GM12878 (cell line): Measurements from ENCODE around the gene NAP1L1. TPM values are rescaled to one million over a fixed set of nuclear protein-coding genes. Genes with fewer than 3 reads are reported as not detected.

Experiments used
- ATAC-seq: fragments of 200-7000 bp; cut with Tn5 transposase; 3 replicates; pipeline ENCODE4 v1.9.1; 2020; ENCODE audit warnings: mild to moderate bottlenecking, moderate library complexity
- BruUV-seq: library from RNA; stranded (reverse); fragments of 400-500 nt; replicated peaks from 2 replicates; lab custom pipeline; 2021; lab: Mats Ljungman, UMichigan
- CTCF ChIA-PET: fragments of 300-600 bp; sonication (Branson Sonifier 250); formaldehyde crosslinking; extraction: SDS; loops from one replicate; lab custom pipeline; 2021; ENCODE audit warnings: inconsistent platforms; lab: Yijun Ruan, JAX
- POLR2A ChIA-PET: fragments of 350-600 bp; formaldehyde crosslinking; extraction: SDS; loops from one replicate; lab custom pipeline; 2021; ENCODE audit warnings: inconsistent platforms; lab: Charles Lee
- RAD21 ChIA-PET: fragments of 300-600 bp; sonication (Branson Sonifier 250); formaldehyde crosslinking; loops from one replicate; lab custom pipeline; 2023; ENCODE audit warnings: antibody characterized with exemption; ENCODE audit not compliant: unreplicated experiment; lab: Charles Lee
- SMC1A ChIA-PET: fragments of 300-600 bp; sonication (Branson Sonifier 250); formaldehyde crosslinking; loops from one replicate; lab custom pipeline; 2023; ENCODE audit not compliant: unreplicated experiment, uncharacterized antibody; lab: Charles Lee
- DNase-seq: peaks from one replicate; pipeline ENCODE4 v3.0.0-alpha.2; 2011; ENCODE audit warnings: low read depth, low spot score
- FAIRE-seq: peaks from 3 replicates; lab custom pipeline; 2011; peaks lifted over from hg19 to GRCh38; lab: Jason Lieb, UNC
- H2AFZ ChIP-seq: 2 replicates; pipeline ENCODE4 v1.6.0; 2011; ENCODE audit warnings: low read depth, low read length, control low read depth; ENCODE audit not compliant: control insufficient read depth
- H3K27ac ChIP-seq: 2 replicates; pipeline ENCODE4 v1.5.1; 2011; ENCODE audit warnings: control low read depth; ENCODE audit not compliant: control insufficient read depth, insufficient read depth
- H3K27me3 ChIP-seq, 2 experiments: replicated peaks in 1 of 2; 2 replicates each; pipeline versions ENCODE4 v1.6.0 to v1.6.1; 2011; ENCODE audit warnings: low read length in 1 of 2; ENCODE audit not compliant: control insufficient read depth in 2 of 2, insufficient read depth in 2 of 2
- H3K36me3 ChIP-seq, 2 experiments: 2 replicates each; pipeline ENCODE4 v1.5.1; 2011; ENCODE audit warnings: low read length in 1 of 2; ENCODE audit not compliant: control insufficient read depth in 2 of 2, insufficient read depth in 2 of 2
- H3K4me1 ChIP-seq: 2 replicates; pipeline ENCODE4 v1.6.1; 2011; ENCODE audit warnings: mild to moderate bottlenecking, low read length, moderate library complexity, mixed read lengths; ENCODE audit not compliant: control insufficient read depth, insufficient read depth
- H3K4me2 ChIP-seq: 2 replicates; pipeline ENCODE4 v1.6.0; 2011; ENCODE audit warnings: control low read depth; ENCODE audit not compliant: control insufficient read depth, insufficient read depth
- H3K4me3 ChIP-seq: fragments of 200-600 bp; sonication (generic); 2 replicates; pipeline ENCODE4 v1.5.1; 2016
- H3K79me2 ChIP-seq: 2 replicates; pipeline ENCODE4 v1.6.0; 2011; ENCODE audit warnings: low read length; ENCODE audit not compliant: control insufficient read depth, insufficient read depth
- H3K9ac ChIP-seq: 2 replicates; pipeline ENCODE4 v1.8.0; 2011; ENCODE audit warnings: low read length, control low read depth, mixed read lengths; ENCODE audit not compliant: control insufficient read depth, insufficient read depth
- H3K9me3 ChIP-seq: replicated peaks from 3 replicates; pipeline ENCODE4 v1.5.1; 2011; ENCODE audit warnings: mild to moderate bottlenecking, low read length; ENCODE audit not compliant: control insufficient read depth, insufficient read depth
- H4K20me1 ChIP-seq: 2 replicates; pipeline ENCODE4 v1.6.0; 2011; ENCODE audit not compliant: control insufficient read depth, insufficient read depth
- DPF2 ChIP-seq: fragments of 450-650 bp; IDR thresholded peaks from 2 replicates; pipeline ENCODE4 v1.6.1; 2017; ENCODE audit warnings: mild to moderate bottlenecking
- LARP7 ChIP-seq: fragments of 450-650 bp; IDR thresholded peaks from 2 replicates; pipeline ENCODE4 v1.6.1; 2017; ENCODE audit warnings: mild to moderate bottlenecking
- RFX5 ChIP-seq: IDR thresholded peaks from 2 replicates; pipeline ENCODE4 v1.6.1; 2011; ENCODE audit warnings: low read depth, low read length, improper control_type of control experiment
- WGBS: methylation state at CpG from one replicate; pipeline ENCODE4 v1.1.6; 2016; ENCODE audit warnings: low lambda C conversion rate; ENCODE audit not compliant: insufficient replicate concordance, insufficient coverage; ENCODE audit errors: missing lambda C conversion rate; 5-methylcytosine and 5-hydroxymethylcytosine counted together
- in situ Hi-C: fragments of 300-500 bp; cut with MboI; formaldehyde crosslinking; loops from 9 replicates; pipeline ENCODE4 v1.14.3; 2018; ENCODE audit warnings: mixed read lengths
- intact Hi-C: fragments of 100-400 bp; cut with micrococcal nuclease; formaldehyde crosslinking; loops from one replicate; pipeline ENCODE4 v1.14.2; 2022; ENCODE audit not compliant: unreplicated experiment
- polyA plus RNA-seq, 11 experiments: library from polyadenylated mRNA; depleted of rRNA in 4 of 11; unstranded in 6 of 11; stranded (reverse) in 5 of 11; fragments of >200 nt; fragmentation: Nextera tagmentation in 4 of 11; fragmentation: Illumina TruSeq in 1 of 11; extraction: Ambion mirVana in 4 of 11; extraction: Trizol in 1 of 11; gene quantifications; 1 replicate in 1 of 11; 2 replicates in 10 of 11; pipeline versions ENCODE4 v1.2.1 to v1.2.3, GENCODE V29; 2011 to 2016; ENCODE audit warnings: inconsistent platforms in 2 of 11, missing spikeins in 2 of 11, low read depth in 1 of 11
- total RNA-seq, 4 experiments: library from RNA; depleted of rRNA in 3 of 4; stranded (reverse); fragments of >200 nt in 3 of 4; fragmentation: Illumina TruSeq in 1 of 4; extraction: Trizol in 1 of 4; gene quantifications; 2 replicates each; pipeline versions ENCODE4 v1.2.1 to v1.2.3, GENCODE V29; 2013 to 2021
- TF ChIP-seq, protein P1 (sequence below): fragments of 450-650 bp; conservative IDR thresholded peaks from 2 replicates; pipeline ENCODE4 v1.6.1; 2017; ENCODE audit warnings: mild to moderate bottlenecking, moderate library complexity

NAP1L1 gene
- total and polyA plus RNA-seq, 10 of the 15 experiments (the other 5 are each of a cell fraction or from before 2014, with no cell fraction given): 256 to 1,036 (median 536) TPM

DNA sequence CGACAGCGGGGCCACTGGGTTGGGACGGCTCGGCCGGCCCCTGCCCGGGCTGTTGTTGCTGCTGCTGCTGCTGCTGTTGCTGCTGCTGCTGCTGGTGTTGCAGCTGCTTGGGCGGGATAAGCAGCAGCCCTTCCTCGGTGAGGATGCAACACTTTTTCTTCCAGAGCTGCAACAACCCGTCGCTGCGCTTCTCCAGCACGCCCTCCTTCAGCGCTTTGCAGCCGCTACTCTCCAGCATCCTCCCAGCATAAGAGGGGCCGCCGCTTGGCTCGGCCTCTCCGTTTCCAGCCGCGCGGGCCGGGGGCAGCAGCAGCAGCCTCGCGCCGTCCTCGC is 53.4 kb downstream of the NAP1L1 start:
- no peak for ATAC-seq
- in situ Hi-C loops: no loop called here
- H3K27me3 ChIP-seq: no peaks in the 10 kb centered on the region; a peak in 1 of 4 replicates
- intact Hi-C loops: loop anchor here (1.0 to 5.0 kb wide), 11 partner anchors 49 to 519 kb away; partner anchors contain the start of genes BBS10 and KRR1
- H3K9me3 ChIP-seq: no peaks in the 10 kb centered on the region
- TF ChIP-seq DPF2: peak; percentile 4; the same call in 1 of the 2 replicates
- no peak for TF ChIP-seq RFX5
- TF ChIP-seq, protein P1, sequence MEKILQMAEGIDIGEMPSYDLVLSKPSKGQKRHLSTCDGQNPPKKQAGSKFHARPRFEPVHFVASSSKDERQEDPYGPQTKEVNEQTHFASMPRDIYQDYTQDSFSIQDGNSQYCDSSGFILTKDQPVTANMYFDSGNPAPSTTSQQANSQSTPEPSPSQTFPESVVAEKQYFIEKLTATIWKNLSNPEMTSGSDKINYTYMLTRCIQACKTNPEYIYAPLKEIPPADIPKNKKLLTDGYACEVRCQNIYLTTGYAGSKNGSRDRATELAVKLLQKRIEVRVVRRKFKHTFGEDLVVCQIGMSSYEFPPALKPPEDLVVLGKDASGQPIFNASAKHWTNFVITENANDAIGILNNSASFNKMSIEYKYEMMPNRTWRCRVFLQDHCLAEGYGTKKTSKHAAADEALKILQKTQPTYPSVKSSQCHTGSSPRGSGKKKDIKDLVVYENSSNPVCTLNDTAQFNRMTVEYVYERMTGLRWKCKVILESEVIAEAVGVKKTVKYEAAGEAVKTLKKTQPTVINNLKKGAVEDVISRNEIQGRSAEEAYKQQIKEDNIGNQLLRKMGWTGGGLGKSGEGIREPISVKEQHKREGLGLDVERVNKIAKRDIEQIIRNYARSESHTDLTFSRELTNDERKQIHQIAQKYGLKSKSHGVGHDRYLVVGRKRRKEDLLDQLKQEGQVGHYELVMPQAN: 0 out of 2 replicates have a peak, but pooled peaks have one; percentile 70
- TF ChIP-seq LARP7: 0 out of 2 replicates have a peak, but pooled peaks have one; percentile 96
- no TSS peak for BruUV-seq
- POLR2A ChIA-PET: interaction anchor here (0.6 to 8.9 kb wide), 22 partner anchors 9 to 547 kb away, joined by 3 to 111 read pairs (median 4); partner anchors contain the start of genes BBS10 and NAP1L1
- no peak for DNase-seq
- peak overlapping the region; percentile 34; the same call in 1 of the 2 replicates for H3K9ac ChIP-seq
- H3K4me1 ChIP-seq: peaks cover 17% of the 10 kb centered on the region
- peak overlapping the region; percentile 65 for H2AFZ ChIP-seq
- CTCF ChIA-PET: interaction anchor here (0.9 to 10.1 kb wide), 31 partner anchors 10 to 547 kb away, joined by 3 to 144 read pairs (median 6); partner anchors contain the start of genes BBS10 and KRR1
- H3K4me2 ChIP-seq: peak overlapping the region; percentile 100
- H3K27ac ChIP-seq: no peak overlapping the region; the same call in 1 of the 2 replicates
- peak overlapping the region; percentile 85 for H3K4me3 ChIP-seq
- H3K36me3 ChIP-seq: no peaks in the 10 kb centered on the region
- WGBS: 2% methylated on average over 26 of the region's 26 CpGs
- no peaks in the 10 kb centered on the region for H3K79me2 ChIP-seq
- H4K20me1 ChIP-seq: no peaks in the 10 kb centered on the region
- no peak for FAIRE-seq
- SMC1A ChIA-PET: interaction anchor here (0.6 to 17.8 kb wide), 29 partner anchors 10 to 551 kb away, joined by 3 to 327 read pairs (median 4); partner anchors contain the start of gene BBS10
- RAD21 ChIA-PET: interaction anchor here (0.6 to 9.8 kb wide), 55 partner anchors 9 to 549 kb away, joined by 3 to 144 read pairs (median 4); partner anchors contain the start of genes BBS10, GLIPR1 and KRR1
